ENCODE measurements around the gene TIAM1.

The TIAM1 gene

GRCh38 chr21:31185663-31186062, 158.4 kb downstream of the TIAM1 start:
- H3K27ac ChIP-seq: no peak overlapping the region
- no peak for TF ChIP-seq CTCF (conservative IDR thresholded peaks at IDR 0.05)

GRCh38 chr21:31184876-31185275, 159.2 kb downstream of the TIAM1 start:
- no peak overlapping the region for H3K27ac ChIP-seq

GRCh38 chr21:31184459-31184858, 159.6 kb downstream of the TIAM1 start:
- H3K27ac ChIP-seq: no peak overlapping the region
- TF ChIP-seq CTCF (conservative IDR thresholded peaks at IDR 0.05): no peak

More at GRCh38 chr21:31184876-31185275, 159.2 kb downstream of the TIAM1 start:
- TF ChIP-seq CTCF (conservative IDR thresholded peaks at IDR 0.05): no peak

- no peak for TF ChIP-seq CTCF (conservative IDR thresholded peaks at IDR 0.05)
- H3K27ac ChIP-seq: no peak overlapping the region
Measured at GRCh38 chr21:31182231-31183140, 161.6 kb downstream of the TIAM1 start.

- no peak overlapping the region for H3K27ac ChIP-seq
Measured at GRCh38 chr21:31181082-31181750, 162.8 kb downstream of the TIAM1 start.

GRCh38 chr21:31180256-31181081, 163.6 kb downstream of the TIAM1 start:
- no peak overlapping the region for H3K27ac ChIP-seq
- peak; percentile 92 for TF ChIP-seq CTCF (conservative IDR thresholded peaks at IDR 0.05)

More at GRCh38 chr21:31181082-31181750, 162.8 kb downstream of the TIAM1 start:
- TF ChIP-seq CTCF (conservative IDR thresholded peaks at IDR 0.05): no peak

GRCh38 chr21:31176725-31177124, 167.3 kb downstream of the TIAM1 start:
- TF ChIP-seq CTCF (conservative IDR thresholded peaks at IDR 0.05): no peak
- peak overlapping the region; percentile 96 for H3K27ac ChIP-seq

Measured in VCaP (cell line).